DMS53 (cell line): ENCODE results near the gene FIBCD1.
A peak's percentile ranks its signal among the peaks of the same experiment; 100 is the strongest.

ENCODE experiments used
- DNase-seq: peaks from one replicate; lab custom pipeline; 2025; lab: John Stamatoyannopoulos, UW

Gene FIBCD1

GRCh38 chr9:130938652-130939404 lies at the start of gene FIBCD1:
Gene FIBCD1, minus strand, starts transcription at chr9:130939247. Its CDS starts 640 bp downstream, at chr9:130938607.
- DNase-seq, result peak; percentile 66

GRCh38 chr9:130988400-130988747 lies 49.3 kb upstream of the FIBCD1 start:
- no peak for DNase-seq

GRCh38 chr9:130987738-130988399 lies 48.8 kb upstream of the FIBCD1 start:
- DNase-seq, result no peak

GRCh38 chr9:130987054-130987453 lies 48.0 kb upstream of the FIBCD1 start:
- DNase-seq, result no peak

GRCh38 chr9:130986356-130986965 lies 47.4 kb upstream of the FIBCD1 start:
- DNase-seq, result no peak

- no peak for DNase-seq
These were observed 46.6 kb upstream of the FIBCD1 start for GRCh38 chr9:130985606-130986162.

GRCh38 chr9:130985029-130985428 lies 46.0 kb upstream of the FIBCD1 start:
- no peak for DNase-seq

GRCh38 chr9:130984521-130984920 lies 45.5 kb upstream of the FIBCD1 start:
- DNase-seq, result no peak

- no peak for DNase-seq
These were observed 44.9 kb upstream of the FIBCD1 start for GRCh38 chr9:130983970-130984369.

- DNase-seq, result no peak
These were observed 44.3 kb upstream of the FIBCD1 start for GRCh38 chr9:130983359-130983670.

GRCh38 chr9:130982636-130983358 lies 43.8 kb upstream of the FIBCD1 start:
- DNase-seq, result peak; percentile 44

GRCh38 chr9:130981756-130982137 lies 42.7 kb upstream of the FIBCD1 start:
- no peak for DNase-seq

GRCh38 chr9:130981002-130981755 lies 42.1 kb upstream of the FIBCD1 start:
- no peak for DNase-seq

- no peak for DNase-seq
These were observed 41.5 kb upstream of the FIBCD1 start for GRCh38 chr9:130980526-130980925.

- DNase-seq, result no peak
These were observed 40.7 kb upstream of the FIBCD1 start for GRCh38 chr9:130979591-130980385.

- DNase-seq, result no peak
These were observed 38.8 kb upstream of the FIBCD1 start for GRCh38 chr9:130977811-130978221.

- no peak for DNase-seq
These were observed 37.1 kb upstream of the FIBCD1 start for GRCh38 chr9:130975932-130976841.

GRCh38 chr9:130975156-130975555 lies 36.1 kb upstream of the FIBCD1 start:
- DNase-seq, result no peak

GRCh38 chr9:130974697-130975096 lies 35.6 kb upstream of the FIBCD1 start:
- no peak for DNase-seq
